Tibial artery (tissue), 4 donors: ENCODE measurements around the gene MAGI2.

ENCODE experiments used
- DNase-seq, 2 donors: peaks; one replicate each; pipeline ENCODE4 v3.0.0-alpha.2; 2019
- H3K27ac ChIP-seq, 2 donors: fragments of 200-600 bp; sonication (generic) in 1 of 2; 1 replicate in 1 of 2; 2 replicates in 1 of 2; pipeline ENCODE4 v1.5.1; 2018 to 2019; ENCODE audit warnings: mild to moderate bottlenecking in 1 of 2
- H3K27me3 ChIP-seq, 2 donors: fragments of 200-600 bp; sonication (generic) in 1 of 2; one replicate each; pipeline versions ENCODE4 v1.5.1 to v1.6.0; 2016 to 2019
- H3K36me3 ChIP-seq, 3 donors: fragments of 200-600 bp; sonication (generic) in 2 of 3; one replicate each; pipeline ENCODE4 v1.5.1; 2016 to 2019; ENCODE audit warnings: mild to moderate bottlenecking in 2 of 3
- H3K4me1 ChIP-seq, 4 donors: fragments of 200-600 bp; sonication (generic) in 2 of 4; 1 replicate in 3 of 4; 2 replicates in 1 of 4; pipeline ENCODE4 v1.5.1; 2016 to 2019
- H3K4me3 ChIP-seq, 2 donors: fragments of 200-600 bp; sonication (generic) in 1 of 2; 1 replicate in 1 of 2; 2 replicates in 1 of 2; pipeline ENCODE4 v1.5.1; 2018 to 2019; ENCODE audit warnings: mild to moderate bottlenecking in 2 of 2
- H3K9me3 ChIP-seq, 3 donors: fragments of 200-600 bp; sonication (generic) in 1 of 3; one replicate each; pipeline ENCODE4 v1.5.1; 2016 to 2019
- CTCF ChIP-seq, 2 experiments: fragments of 200-600 bp in 1 of 2; fragments of 450-650 bp in 1 of 2; IDR thresholded peaks; one replicate each; pipeline ENCODE4 v1.5.1; 2017 to 2019; ENCODE audit warnings: antibody characterized with exemption in 2 of 2, mild to moderate bottlenecking in 1 of 2, moderate library complexity in 1 of 2
- intact Hi-C: fragments of 100-400 bp; cut with DNase I; formaldehyde crosslinking; loops from one replicate; pipeline ENCODE4 v1.15.0; 2023; ENCODE audit warnings: low total_unique reads

The MAGI2 gene

GRCh38 chr7:79211724-79212123 lies 241.7 kb downstream of the MAGI2 start:
- no peak overlapping the region for H3K27ac ChIP-seq
- H3K4me1 ChIP-seq: no peaks in the 10 kb centered on the region
- H3K27me3 ChIP-seq: no peaks in the 10 kb centered on the region
- intact Hi-C loops: no loop called here
- no peaks in the 10 kb centered on the region for H3K9me3 ChIP-seq
- no peak for TF ChIP-seq CTCF (IDR thresholded peaks at IDR 0.05)
- DNase-seq: no peak
- H3K36me3 ChIP-seq: no peaks in the 10 kb centered on the region
- no peak overlapping the region for H3K4me3 ChIP-seq

- Histone ChIP-seq H3K9me3 (peaks cover 0 to 4% (median 0%) of the 10 kb centered on the region in 3 donors), H3K4me1 (no peaks in the 10 kb centered on the region), H3K4me3 (no peak overlapping the region), H3K36me3 (no peaks in the 10 kb centered on the region), H3K27ac (no peak overlapping the region), H3K27me3 (no peaks in the 10 kb centered on the region)
- DNase-seq: no peak
- intact Hi-C loops: no loop called here
- no peak for TF ChIP-seq CTCF (IDR thresholded peaks at IDR 0.05)
These were observed 253.5 kb downstream of the MAGI2 start for GRCh38 chr7:79199961-79200360.

- intact Hi-C loops: no loop called here
These were observed 254.2 kb downstream of the MAGI2 start for GRCh38 chr7:79199266-79199665.

GRCh38 chr7:79185605-79186004 lies 267.9 kb downstream of the MAGI2 start:
- Histone ChIP-seq H3K36me3 (no peaks in the 10 kb centered on the region), H3K4me3 (no peak overlapping the region), H3K4me1 (no peaks in the 10 kb centered on the region), H3K27me3 (no peaks in the 10 kb centered on the region), H3K27ac (no peak overlapping the region), H3K9me3 (no peaks in the 10 kb centered on the region)
- DNase-seq: no peak
- TF ChIP-seq CTCF (IDR thresholded peaks at IDR 0.05): no peak
- intact Hi-C loops: no loop called here

More at GRCh38 chr7:79199266-79199665, 254.2 kb downstream of the MAGI2 start:
- Histone ChIP-seq H3K27ac (no peak overlapping the region), H3K4me3 (no peak overlapping the region), H3K4me1 (no peaks in the 10 kb centered on the region), H3K27me3 (no peaks in the 10 kb centered on the region), H3K9me3 (peaks cover 0 to 3% (median 0%) of the 10 kb centered on the region in 3 donors), H3K36me3 (no peaks in the 10 kb centered on the region)
- TF ChIP-seq CTCF (IDR thresholded peaks at IDR 0.05): no peak
- DNase-seq: no peak

- TF ChIP-seq CTCF (IDR thresholded peaks at IDR 0.05): no peak
- H3K27ac ChIP-seq: no peak overlapping the region
- no peak for DNase-seq
- peaks cover 0 to 4% (median 0%) of the 10 kb centered on the region in 3 donors for H3K9me3 ChIP-seq
- no peaks in the 10 kb centered on the region for H3K36me3 ChIP-seq
- intact Hi-C loops: no loop called here
- no peak overlapping the region for H3K4me3 ChIP-seq
- no peaks in the 10 kb centered on the region for H3K4me1 ChIP-seq
- H3K27me3 ChIP-seq: no peaks in the 10 kb centered on the region
These were observed 271.2 kb downstream of the MAGI2 start for GRCh38 chr7:79182283-79182682.

GRCh38 chr7:79180533-79180932 lies 272.9 kb downstream of the MAGI2 start:
- no peak for TF ChIP-seq CTCF (IDR thresholded peaks at IDR 0.05)
- H3K4me3 ChIP-seq: no peak overlapping the region
- no peak overlapping the region for H3K27ac ChIP-seq
- H3K9me3 ChIP-seq: peaks cover 0 to 4% (median 0%) of the 10 kb centered on the region in 3 donors
- H3K36me3 ChIP-seq: no peaks in the 10 kb centered on the region
- H3K27me3 ChIP-seq: no peaks in the 10 kb centered on the region
- intact Hi-C loops: no loop called here
- no peaks in the 10 kb centered on the region for H3K4me1 ChIP-seq
- DNase-seq: no peak
